Retina (tissue), 1 donor: ENCODE measurements around the gene SLC9A8.

Experiments
- DNase-seq: peaks from one replicate; pipeline ENCODE4 v3.0.0-alpha.2; 2016

SLC9A8 gene

GRCh38 chr20:49919461-49919860 lies 106.8 kb downstream of the SLC9A8 start:
- no peak for DNase-seq

- DNase-seq: no peak
These were observed 111.6 kb downstream of the SLC9A8 start for GRCh38 chr20:49924247-49924646.

- DNase-seq: no peak
These were observed 113.3 kb downstream of the SLC9A8 start for GRCh38 chr20:49925901-49926454.

- peak; percentile 81 for DNase-seq
These were observed 115.9 kb downstream of the SLC9A8 start for GRCh38 chr20:49928411-49929141.

- DNase-seq: no peak
These were observed 116.5 kb downstream of the SLC9A8 start for GRCh38 chr20:49929142-49929494.

- DNase-seq: no peak
These were observed 123.1 kb downstream of the SLC9A8 start for GRCh38 chr20:49935746-49936152.

GRCh38 chr20:49936153-49937026 lies 123.8 kb downstream of the SLC9A8 start, which contains the start of gene RNF114:
Gene RNF114, plus strand, starts transcription at chr20:49936397. Its CDS starts 16 bp downstream, at chr20:49936413.
- DNase-seq: peak; percentile 91

- no peak for DNase-seq
These were observed 124.7 kb downstream of the SLC9A8 start for GRCh38 chr20:49937027-49937929.

- no peak for DNase-seq
These were observed 125.8 kb downstream of the SLC9A8 start for GRCh38 chr20:49938173-49939163.

- no peak for DNase-seq
These were observed 128.8 kb downstream of the SLC9A8 start for GRCh38 chr20:49941456-49941855.
